HG03457 (cell line): ENCODE results near the gene POTEH.
"Not testable (repeated sequence)": the region's sequence is repeated elsewhere in the genome, so short reads cannot be mapped to it uniquely, and the experiment has no call there.

Experiments used
- ATAC-seq: cut with Tn5 transposase; IDR thresholded peaks from one replicate; pipeline ENCODE4 v1.9.1; 2021; ENCODE audit warnings: moderate number of reproducible peaks; ENCODE audit not compliant: unreplicated experiment

POTEH gene

GRCh38 chr22:15689749-15690125, at the start of gene POTEH:
Gene POTEH, plus strand, starts transcription at chr22:15690026. Its CDS starts 52 bp downstream, at chr22:15690078.
- ATAC-seq: not testable (repeated sequence)

- not testable (repeated sequence) for ATAC-seq
Measured at GRCh38 chr22:15642288-15642861, 47.5 kb upstream of the POTEH start.

- not testable (repeated sequence) for ATAC-seq
Measured at GRCh38 chr22:15651954-15652353, 37.9 kb upstream of the POTEH start.

GRCh38 chr22:15652738-15653137, 37.1 kb upstream of the POTEH start:
- ATAC-seq: not testable (repeated sequence)

GRCh38 chr22:15653241-15653640, 36.6 kb upstream of the POTEH start:
- not testable (repeated sequence) for ATAC-seq

GRCh38 chr22:15661102-15661501, 28.7 kb upstream of the POTEH start:
- not testable (repeated sequence) for ATAC-seq

GRCh38 chr22:15664682-15665081, 25.1 kb upstream of the POTEH start:
- not testable (repeated sequence) for ATAC-seq

- ATAC-seq: not testable (repeated sequence)
Measured at GRCh38 chr22:15665478-15665877, 24.3 kb upstream of the POTEH start.

- not testable (repeated sequence) for ATAC-seq
Measured at GRCh38 chr22:15669430-15669829, 20.4 kb upstream of the POTEH start.

GRCh38 chr22:15679702-15680101, 10.1 kb upstream of the POTEH start:
- ATAC-seq: not testable (repeated sequence)

GRCh38 chr22:15684115-15684514, 5.7 kb upstream of the POTEH start:
- not testable (repeated sequence) for ATAC-seq

GRCh38 chr22:15684695-15685094, 5.1 kb upstream of the POTEH start:
- not testable (repeated sequence) for ATAC-seq

GRCh38 chr22:15685641-15686040, 4.2 kb upstream of the POTEH start:
- ATAC-seq: not testable (repeated sequence)

- not testable (repeated sequence) for ATAC-seq
Measured at GRCh38 chr22:15687086-15687485, 2.7 kb upstream of the POTEH start.

- not testable (repeated sequence) for ATAC-seq
Measured at GRCh38 chr22:15687676-15688075, 2.1 kb upstream of the POTEH start.

GRCh38 chr22:15688090-15688489, 1.7 kb upstream of the POTEH start:
- ATAC-seq: not testable (repeated sequence)

- not testable (repeated sequence) for ATAC-seq
Measured at GRCh38 chr22:15689012-15689748, 646 bp upstream of the POTEH start.

GRCh38 chr22:15713600-15713999, 23.8 kb downstream of the POTEH start:
- not testable (repeated sequence) for ATAC-seq

GRCh38 chr22:15714125-15714524, 24.3 kb downstream of the POTEH start:
- ATAC-seq: not testable (repeated sequence)

- not testable (repeated sequence) for ATAC-seq
Measured at GRCh38 chr22:15721884-15722283, 32.1 kb downstream of the POTEH start.

GRCh38 chr22:15729209-15729917, 39.5 kb downstream of the POTEH start:
- not testable (repeated sequence) for ATAC-seq

- not testable (repeated sequence) for ATAC-seq
Measured at GRCh38 chr22:15731023-15731422, 41.2 kb downstream of the POTEH start.
